Progenitor cell of endocrine pancreas (in vitro differentiated cells): ENCODE data around the gene ANXA5. TPM values are rescaled to one million over a fixed set of nuclear protein-coding genes. Genes with fewer than 3 reads are reported as not detected.

Source experiments
- DNase-seq: peaks from one replicate; pipeline ENCODE4 v3.0.0; 2021; ENCODE audit warnings: low spot score; ENCODE audit not compliant: unreplicated experiment
- H3K27ac Mint-ChIP-seq: 2 replicates; pipeline ENCODE4 v1.8.0; 2021; ENCODE audit warnings: mild to moderate bottlenecking, moderate library complexity, mixed read lengths
- H3K27me3 Mint-ChIP-seq: 2 replicates; pipeline ENCODE4 v1.8.0; 2021; ENCODE audit warnings: mixed read lengths
- H3K36me3 Mint-ChIP-seq: 2 replicates; pipeline ENCODE4 v1.8.0; 2022; ENCODE audit warnings: mixed read lengths; ENCODE audit not compliant: insufficient read depth
- H3K4me1 Mint-ChIP-seq: 2 replicates; pipeline ENCODE4 v1.8.0; 2021; ENCODE audit warnings: low read depth, mixed read lengths
- H3K4me3 Mint-ChIP-seq: 2 replicates; pipeline ENCODE4 v1.8.0; 2021; ENCODE audit warnings: low read depth, mild to moderate bottlenecking, moderate library complexity, mixed read lengths
- H3K9me3 Mint-ChIP-seq: 2 replicates; pipeline ENCODE4 v1.8.0; 2021; ENCODE audit warnings: low read depth, mixed read lengths
- total RNA-seq: library from RNA; stranded (reverse); gene quantifications from 2 replicates; pipeline ENCODE4 v1.2.1, GENCODE V29; 2021
- TF ChIP-seq, protein P1 (sequence below): fragments of 200-600 bp; sonication (generic); IDR thresholded peaks from one replicate; pipeline ENCODE4 v1.5.0; 2021; ENCODE audit warnings: antibody characterized with exemption, mild to moderate bottlenecking; ENCODE audit not compliant: unreplicated experiment

ANXA5 gene
- total RNA-seq, 1 donor from 2014 or later, result 203 TPM

DNA sequence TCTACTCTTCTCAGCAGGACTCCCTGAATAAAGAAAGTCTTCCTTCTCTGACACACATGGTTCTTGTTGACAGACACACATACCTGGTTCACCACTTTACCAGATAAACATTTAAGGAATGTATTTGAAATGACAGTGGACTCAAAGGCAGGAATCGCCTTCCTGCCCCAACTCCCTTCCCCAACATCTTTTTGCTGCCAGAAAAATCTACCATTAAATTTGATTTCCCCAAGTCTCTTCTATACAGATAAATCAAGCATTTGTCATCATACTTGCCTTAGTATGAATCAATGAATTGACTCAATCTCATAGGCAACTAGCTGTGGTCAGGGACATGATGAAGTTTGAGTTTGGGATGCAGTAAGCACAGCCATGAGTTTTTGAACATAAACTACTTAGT lies 23.3 kb upstream of the ANXA5 start:
- no peak for DNase-seq
- H3K4me1 Mint-ChIP-seq, result peaks cover 8% of the 10 kb centered on the region
- peaks cover 3% of the 10 kb centered on the region for H3K27me3 Mint-ChIP-seq
- H3K9me3 Mint-ChIP-seq, result no peaks in the 10 kb centered on the region
- H3K4me3 Mint-ChIP-seq, result no peak overlapping the region
- TF ChIP-seq, protein P1, sequence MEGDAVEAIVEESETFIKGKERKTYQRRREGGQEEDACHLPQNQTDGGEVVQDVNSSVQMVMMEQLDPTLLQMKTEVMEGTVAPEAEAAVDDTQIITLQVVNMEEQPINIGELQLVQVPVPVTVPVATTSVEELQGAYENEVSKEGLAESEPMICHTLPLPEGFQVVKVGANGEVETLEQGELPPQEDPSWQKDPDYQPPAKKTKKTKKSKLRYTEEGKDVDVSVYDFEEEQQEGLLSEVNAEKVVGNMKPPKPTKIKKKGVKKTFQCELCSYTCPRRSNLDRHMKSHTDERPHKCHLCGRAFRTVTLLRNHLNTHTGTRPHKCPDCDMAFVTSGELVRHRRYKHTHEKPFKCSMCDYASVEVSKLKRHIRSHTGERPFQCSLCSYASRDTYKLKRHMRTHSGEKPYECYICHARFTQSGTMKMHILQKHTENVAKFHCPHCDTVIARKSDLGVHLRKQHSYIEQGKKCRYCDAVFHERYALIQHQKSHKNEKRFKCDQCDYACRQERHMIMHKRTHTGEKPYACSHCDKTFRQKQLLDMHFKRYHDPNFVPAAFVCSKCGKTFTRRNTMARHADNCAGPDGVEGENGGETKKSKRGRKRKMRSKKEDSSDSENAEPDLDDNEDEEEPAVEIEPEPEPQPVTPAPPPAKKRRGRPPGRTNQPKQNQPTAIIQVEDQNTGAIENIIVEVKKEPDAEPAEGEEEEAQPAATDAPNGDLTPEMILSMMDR, result no peak
- no peaks in the 10 kb centered on the region for H3K36me3 Mint-ChIP-seq
- no peak overlapping the region for H3K27ac Mint-ChIP-seq

DNA sequence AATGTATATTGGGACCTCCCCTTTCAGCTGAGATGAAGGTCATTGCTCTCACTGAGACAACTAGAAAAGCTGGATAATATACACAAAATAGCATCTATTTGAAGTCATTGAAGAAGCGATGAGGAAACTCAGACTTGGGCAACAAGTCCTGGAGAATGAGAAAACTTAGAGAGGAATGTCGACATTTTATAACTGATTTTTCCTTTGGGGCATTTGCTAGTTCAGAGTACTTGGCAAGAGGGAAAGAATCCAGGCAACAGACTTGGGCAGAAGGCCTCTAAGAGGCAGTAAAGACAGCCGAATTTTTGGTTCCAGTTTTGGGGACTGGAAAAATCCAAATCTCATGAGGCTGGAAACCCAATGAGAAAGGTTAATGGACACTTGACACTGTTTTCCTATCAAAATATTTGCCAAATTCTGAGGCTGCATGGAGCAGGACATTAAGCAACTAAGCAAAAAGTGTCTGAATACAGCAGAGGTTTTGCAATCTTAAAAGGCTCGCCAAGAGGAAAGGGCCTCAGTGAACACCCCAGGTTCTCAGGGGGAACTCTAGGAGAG lies 21.0 kb upstream of the ANXA5 start:
- H3K36me3 Mint-ChIP-seq, result no peaks in the 10 kb centered on the region
- H3K9me3 Mint-ChIP-seq, result no peaks in the 10 kb centered on the region
- peaks cover 8% of the 10 kb centered on the region for H3K4me1 Mint-ChIP-seq
- DNase-seq, result no peak
- H3K4me3 Mint-ChIP-seq, result no peak overlapping the region
- TF ChIP-seq, protein P1, result no peak
- peaks cover 3% of the 10 kb centered on the region for H3K27me3 Mint-ChIP-seq
- no peak overlapping the region for H3K27ac Mint-ChIP-seq

DNA sequence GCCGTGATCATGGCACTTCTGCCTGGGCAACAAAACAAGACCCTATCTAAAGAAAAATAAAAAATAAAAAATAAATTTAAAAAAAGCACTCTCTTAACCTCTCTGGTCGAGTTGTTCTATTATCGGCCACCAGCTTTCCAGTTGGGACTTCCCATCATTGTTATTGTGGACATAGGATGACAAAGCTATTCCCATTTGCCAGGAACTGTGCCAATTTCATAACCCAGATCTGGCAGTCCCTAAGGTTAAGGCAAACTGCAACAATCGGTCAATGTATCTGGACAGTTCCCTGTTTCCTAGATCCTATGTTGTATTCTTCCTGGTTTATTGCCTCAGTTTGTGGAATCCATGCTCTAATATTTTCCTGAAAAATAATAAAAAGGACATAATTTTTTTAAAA lies 17.8 kb upstream of the ANXA5 start:
- Mint-ChIP-seq H3K27ac (no peak overlapping the region), H3K27me3 (peaks cover 12% of the 10 kb centered on the region)

DNA sequence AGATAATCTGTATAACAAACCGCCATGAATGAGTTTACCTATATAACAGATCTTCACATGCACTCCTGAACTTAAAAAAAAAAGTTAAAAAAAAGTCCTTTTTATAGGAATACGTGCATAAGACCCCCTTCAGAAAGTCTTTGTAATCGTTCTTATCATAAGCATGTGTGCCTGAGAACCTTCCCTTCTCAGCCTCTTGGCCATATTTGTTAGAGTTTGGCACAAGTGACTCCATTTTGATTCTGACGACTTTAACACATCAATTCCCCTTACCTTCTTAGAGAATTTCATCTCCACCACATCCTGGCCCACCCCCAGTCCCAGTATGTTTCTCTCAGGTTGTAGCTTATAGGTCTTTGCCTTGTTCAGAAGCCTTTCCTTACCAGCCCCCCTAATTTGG lies 16.0 kb upstream of the ANXA5 start:
- TF ChIP-seq, protein P1, result no peak
- H3K27me3 Mint-ChIP-seq, result peaks cover 17% of the 10 kb centered on the region
- H3K36me3 Mint-ChIP-seq, result no peaks in the 10 kb centered on the region
- DNase-seq, result no peak
- no peak overlapping the region for H3K4me3 Mint-ChIP-seq
- no peak overlapping the region for H3K27ac Mint-ChIP-seq
- H3K9me3 Mint-ChIP-seq, result no peaks in the 10 kb centered on the region
- H3K4me1 Mint-ChIP-seq, result peaks cover 6% of the 10 kb centered on the region

More for the DNA sequence above, 17.8 kb upstream of the ANXA5 start:
- Mint-ChIP-seq H3K36me3 (no peaks in the 10 kb centered on the region), H3K4me3 (no peak overlapping the region), H3K9me3 (no peaks in the 10 kb centered on the region), H3K4me1 (peaks cover 6% of the 10 kb centered on the region)
- TF ChIP-seq, protein P1, result no peak
- DNase-seq, result no peak

DNA sequence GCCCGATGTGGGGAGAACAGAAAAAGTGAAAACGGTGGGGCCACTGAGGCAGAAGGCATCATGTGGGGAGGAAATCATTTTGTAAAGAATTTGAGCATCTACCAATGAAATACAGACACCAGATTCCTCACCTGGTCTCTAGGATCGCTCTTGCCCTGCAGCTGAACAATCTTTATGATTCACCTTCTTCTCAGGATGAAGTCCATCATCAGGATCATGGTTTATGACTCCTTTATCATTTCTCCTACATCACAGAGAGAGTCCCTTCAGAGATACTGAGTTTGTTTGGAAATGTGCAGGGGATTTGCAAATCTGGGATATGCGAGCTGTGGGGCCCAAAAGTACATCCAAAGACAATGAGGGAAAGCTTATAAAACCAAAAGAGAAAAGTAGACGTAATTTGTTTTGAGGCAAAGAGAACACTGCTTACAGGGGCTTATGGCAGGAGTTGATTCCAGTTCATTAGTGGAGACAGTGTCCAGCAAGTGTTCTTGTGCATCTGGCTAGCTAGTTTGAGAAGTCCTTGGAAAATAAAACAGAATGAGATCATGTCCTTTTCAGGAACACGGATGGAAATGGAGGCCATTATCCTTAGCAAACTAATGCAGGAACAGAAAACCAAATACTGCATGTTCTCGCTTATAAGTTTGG lies 15.3 kb upstream of the ANXA5 start:
- peaks cover 17% of the 10 kb centered on the region for H3K27me3 Mint-ChIP-seq
- no peak for DNase-seq

More for the DNA sequence above, 15.3 kb upstream of the ANXA5 start:
- Mint-ChIP-seq H3K9me3 (no peaks in the 10 kb centered on the region), H3K4me1 (peaks cover 6% of the 10 kb centered on the region), H3K36me3 (no peaks in the 10 kb centered on the region), H3K27ac (peak overlapping the region; percentile 82), H3K4me3 (peak overlapping the region; percentile 41)
- TF ChIP-seq, protein P1, result no peak
